ENCODE data around the gene MAP10.

Gene MAP10

DNA sequence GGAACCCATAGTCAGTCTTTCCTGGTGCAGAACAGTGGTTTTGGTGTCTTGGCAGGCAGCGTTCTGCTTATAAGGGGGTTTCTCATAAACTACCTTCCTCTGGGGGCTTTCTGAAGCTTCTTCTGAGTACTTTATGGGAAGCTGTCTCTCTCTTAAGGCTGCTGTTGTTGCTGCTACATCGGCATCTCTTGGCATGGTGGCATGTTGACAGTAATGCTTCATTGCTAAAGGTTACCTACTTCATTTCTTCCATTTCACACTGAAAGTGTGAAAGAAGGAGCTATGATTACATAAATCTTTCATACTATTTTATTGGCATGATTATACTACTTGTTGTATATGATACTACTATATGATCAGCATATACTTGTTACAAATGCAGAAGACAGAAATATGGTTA lies 6.3 kb upstream of the MAP10 start:
- no peak for DNase-seq

- no peak for DNase-seq
Observed at GRCh38 chr1:232806186-232806510, 932 bp downstream of the MAP10 start.

- DNase-seq = no peak
Observed at GRCh38 chr1:232810856-232811255, 5.6 kb downstream of the MAP10 start.

GRCh38 chr1:232812560-232812959 lies 7.3 kb downstream of the MAP10 start:
- no peak for DNase-seq

GRCh38 chr1:232813097-232813496 lies 7.9 kb downstream of the MAP10 start:
- no peak for DNase-seq

DNA sequence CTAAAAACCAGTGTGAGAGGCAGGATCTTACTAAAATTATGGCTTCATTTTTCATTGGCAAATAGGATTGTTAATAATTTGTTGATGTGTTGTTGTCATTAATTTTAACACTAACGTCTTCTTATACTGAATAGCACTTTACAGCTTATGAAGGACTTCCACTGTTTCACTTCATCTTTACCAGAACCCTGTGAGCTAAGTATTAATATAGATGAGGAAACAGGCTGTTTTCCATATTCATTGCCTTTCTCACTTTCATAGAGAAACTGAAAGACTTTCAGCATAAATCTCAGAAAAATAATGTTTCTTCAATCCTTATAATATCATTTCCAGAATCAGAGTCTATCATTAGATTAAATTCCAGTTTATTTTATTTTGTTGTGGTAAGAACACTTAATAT lies 8.5 kb downstream of the MAP10 start:
- no peak for DNase-seq

GRCh38 chr1:232816324-232816723 lies 11.1 kb downstream of the MAP10 start:
- no peak for DNase-seq

- DNase-seq = no peak
Observed at GRCh38 chr1:232818040-232818439, 12.8 kb downstream of the MAP10 start.

DNA sequence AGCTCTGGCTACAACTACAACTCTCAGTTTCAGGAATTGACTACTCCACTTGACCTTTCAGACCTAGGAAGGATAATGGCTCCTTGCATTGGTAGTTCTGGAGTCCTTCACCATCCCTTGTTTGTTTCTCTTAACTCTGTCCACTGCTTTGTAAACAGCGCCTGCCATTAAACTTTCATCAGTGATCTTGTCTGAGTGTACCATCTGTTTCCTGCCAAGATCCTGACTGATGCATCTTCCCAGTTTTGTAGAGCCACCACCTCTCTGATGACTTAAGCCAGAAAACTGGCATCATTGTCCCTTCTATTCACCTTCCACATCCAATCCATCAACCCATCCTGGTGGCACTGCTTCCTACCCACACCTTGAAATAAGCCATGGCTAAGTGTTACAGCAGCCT lies 15.2 kb downstream of the MAP10 start:
- no peak for DNase-seq

DNA sequence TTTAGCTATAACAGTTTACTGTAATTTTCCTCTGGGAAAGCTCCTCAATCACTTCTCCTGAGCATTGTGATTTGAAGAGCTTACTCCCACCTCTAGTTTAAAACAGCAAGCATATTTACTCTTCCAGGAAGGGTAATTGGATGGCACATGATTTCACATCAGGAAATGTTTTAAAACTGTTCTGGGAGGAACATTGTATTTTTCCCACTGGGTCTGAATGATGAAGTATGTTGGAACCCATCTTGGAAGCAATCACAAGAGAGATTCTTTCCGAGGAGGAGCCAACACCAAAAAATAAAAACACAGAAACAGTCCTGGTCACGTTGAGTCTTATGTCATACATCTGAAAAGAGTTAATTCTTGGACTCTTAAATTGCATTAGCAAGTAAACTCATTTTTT lies 17.3 kb downstream of the MAP10 start:
- no peak for DNase-seq

- no peak for DNase-seq
Observed at GRCh38 chr1:232826318-232826717, 21.1 kb downstream of the MAP10 start.

- DNase-seq = no peak
Observed at GRCh38 chr1:232830661-232831060, 25.4 kb downstream of the MAP10 start.

DNA sequence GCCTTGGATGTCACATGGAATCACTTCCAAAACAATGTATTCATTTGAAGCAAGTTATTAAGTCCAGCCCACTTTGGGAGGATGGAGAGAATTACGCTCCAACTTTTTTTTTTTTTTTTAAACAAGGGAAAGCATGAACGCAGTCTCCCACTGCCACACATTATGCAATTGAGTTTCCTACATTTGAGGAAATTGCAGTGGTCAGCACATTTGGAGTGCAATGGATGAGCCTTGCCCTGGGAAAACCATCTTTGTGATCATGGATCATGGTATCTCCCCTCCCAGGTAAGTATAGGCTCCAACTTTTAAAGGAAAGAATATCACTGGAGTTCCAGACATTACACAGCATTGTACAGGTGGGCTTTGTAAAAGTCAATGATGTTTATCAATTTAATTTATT lies 26.7 kb downstream of the MAP10 start:
- no peak for DNase-seq

- no peak for DNase-seq
Observed at GRCh38 chr1:232834066-232834465, 28.9 kb downstream of the MAP10 start.

- no peak for DNase-seq
Observed at GRCh38 chr1:232835166-232835565, 29.9 kb downstream of the MAP10 start.

- no peak for DNase-seq
Observed at GRCh38 chr1:232837087-232837486, 31.9 kb downstream of the MAP10 start.

DNA sequence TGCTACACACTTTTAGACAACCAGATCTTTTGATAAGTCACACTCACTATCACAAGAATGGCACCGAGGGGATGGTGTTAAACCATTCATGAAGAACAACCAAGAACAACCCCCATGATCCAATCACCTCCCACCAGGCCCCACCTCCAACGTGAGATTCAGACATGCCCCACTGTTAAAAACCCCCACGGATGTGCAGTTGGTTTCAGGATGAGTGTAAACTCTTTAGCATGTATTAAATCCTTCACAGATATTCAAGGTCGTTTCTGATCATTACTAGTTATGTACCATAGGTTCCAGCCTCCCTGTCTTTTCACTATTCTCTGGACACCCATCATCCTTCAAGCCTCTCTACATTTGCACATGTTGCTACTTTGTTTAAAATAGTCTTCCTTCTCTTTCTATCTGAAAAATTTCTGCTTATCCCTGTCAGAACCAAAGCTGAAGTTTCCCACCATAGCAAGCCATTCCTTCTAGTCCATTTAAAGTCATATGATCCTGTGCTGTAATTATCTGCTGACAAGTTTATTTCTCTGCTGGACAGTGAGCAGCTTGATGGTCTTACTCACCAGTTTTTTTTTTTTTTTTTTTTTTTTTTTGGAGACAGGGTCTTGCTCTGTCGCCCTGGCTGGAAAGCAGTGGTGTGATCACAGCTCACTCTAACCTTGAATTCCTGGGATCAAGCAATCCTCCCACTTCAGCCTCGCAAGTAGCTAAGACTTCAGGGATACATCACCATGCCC lies 36.8 kb downstream of the MAP10 start:
- DNase-seq = no peak

DNA sequence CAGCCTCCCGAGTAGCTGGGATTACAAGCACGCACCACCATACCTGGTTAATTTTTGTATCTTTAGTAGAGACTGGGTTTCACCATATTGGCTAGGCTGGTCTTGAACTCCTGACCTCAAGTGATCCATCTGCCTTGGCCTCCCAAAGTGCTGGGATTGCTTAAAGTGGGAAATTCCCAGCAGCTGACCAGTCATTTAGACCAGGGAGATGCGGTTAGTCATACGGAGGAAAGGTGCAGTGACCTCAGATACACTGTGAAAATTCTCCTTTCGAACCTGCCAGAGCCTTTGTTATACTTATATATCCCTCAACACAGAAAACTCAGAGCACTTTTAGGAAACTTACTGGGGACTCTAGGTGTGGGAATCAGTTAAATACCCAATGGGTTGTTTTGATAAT lies 39.6 kb downstream of the MAP10 start:
- DNase-seq = no peak

DNA sequence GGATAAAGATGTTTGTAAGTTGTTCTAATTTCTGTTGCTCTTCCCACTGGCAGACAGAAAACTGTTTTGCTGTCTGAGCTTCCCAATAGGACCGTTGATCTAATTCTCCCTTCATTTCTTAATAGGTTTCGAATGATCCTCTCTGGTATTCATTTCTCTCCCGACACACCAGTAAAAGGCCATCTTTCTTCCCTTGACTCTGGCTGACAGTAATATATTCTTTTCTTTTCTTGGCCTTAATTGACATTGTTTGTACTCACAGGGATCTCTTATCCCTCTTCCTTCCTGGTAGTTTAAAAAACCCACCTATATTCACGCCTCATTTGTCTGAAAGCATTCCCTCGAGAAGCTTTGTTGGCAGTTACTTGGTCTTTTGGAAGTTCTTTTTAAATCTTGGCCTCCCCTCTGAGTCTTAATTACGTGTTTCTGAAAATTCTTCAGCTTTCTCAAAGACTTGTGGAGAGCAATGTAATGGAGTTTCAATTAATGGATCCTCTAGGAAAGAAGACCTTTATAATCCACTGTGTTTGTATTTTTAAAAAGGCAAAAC lies 40.3 kb downstream of the MAP10 start:
- DNase-seq = no peak

- DNase-seq = no peak
Observed at GRCh38 chr1:232851532-232851931, 46.3 kb downstream of the MAP10 start.

- no peak for DNase-seq
Observed at GRCh38 chr1:232853994-232854797, 49.0 kb downstream of the MAP10 start.

GRCh38 chr1:232854798-232855159 lies 49.6 kb downstream of the MAP10 start:
- DNase-seq = no peak

GRCh38 chr1:232856541-232856940 lies 51.3 kb downstream of the MAP10 start:
- DNase-seq = no peak

All from activated CD4-positive, alpha-beta T cell treated with anti-CD3 and anti-CD28 coated beads for 48 hours (primary cell).